H1 (cell line): ENCODE data around the gene CBFA2T2. TPM values are rescaled to one million over a fixed set of nuclear protein-coding genes. Genes with fewer than 3 reads are reported as not detected.

Source experiments
- RBBP5 ChIP-seq: IDR thresholded peaks from 2 replicates; pipeline ENCODE4 v1.7.1; 2012; ENCODE audit warnings: low read depth, mild to moderate bottlenecking, inconsistent platforms, low read length, moderate library complexity, borderline replicate concordance
- polyA plus RNA-seq, 7 experiments: library from polyadenylated mRNA; depleted of rRNA in 3 of 7; stranded (reverse) in 5 of 7; unstranded in 2 of 7; fragments of >200 nt in 5 of 7; fragments of 200-250 nt in 2 of 7; gene quantifications; 1 replicate in 5 of 7; 2 replicates in 1 of 7; 4 replicates in 1 of 7; pipeline versions ENCODE4 v1.2.1 to v1.2.3, GENCODE V29; 2011 to 2013; ENCODE audit warnings: missing spikeins in 2 of 7, mixed read lengths in 2 of 7
- total RNA-seq: library from RNA; stranded (reverse); fragmentation: NEBNext Ultra II Directional; extraction: Animal tissue kit (Norgen Biotek cat#: 25700); gene quantifications from 2 replicates; pipeline ENCODE4 v1.2.1, GENCODE V29; 2021

CBFA2T2 gene
- total and polyA plus RNA-seq, 2 of the 8 experiments (the other 6 are each of a cell fraction or from before 2014, with no cell fraction given) = 11.6 to 12.9 TPM

DNA sequence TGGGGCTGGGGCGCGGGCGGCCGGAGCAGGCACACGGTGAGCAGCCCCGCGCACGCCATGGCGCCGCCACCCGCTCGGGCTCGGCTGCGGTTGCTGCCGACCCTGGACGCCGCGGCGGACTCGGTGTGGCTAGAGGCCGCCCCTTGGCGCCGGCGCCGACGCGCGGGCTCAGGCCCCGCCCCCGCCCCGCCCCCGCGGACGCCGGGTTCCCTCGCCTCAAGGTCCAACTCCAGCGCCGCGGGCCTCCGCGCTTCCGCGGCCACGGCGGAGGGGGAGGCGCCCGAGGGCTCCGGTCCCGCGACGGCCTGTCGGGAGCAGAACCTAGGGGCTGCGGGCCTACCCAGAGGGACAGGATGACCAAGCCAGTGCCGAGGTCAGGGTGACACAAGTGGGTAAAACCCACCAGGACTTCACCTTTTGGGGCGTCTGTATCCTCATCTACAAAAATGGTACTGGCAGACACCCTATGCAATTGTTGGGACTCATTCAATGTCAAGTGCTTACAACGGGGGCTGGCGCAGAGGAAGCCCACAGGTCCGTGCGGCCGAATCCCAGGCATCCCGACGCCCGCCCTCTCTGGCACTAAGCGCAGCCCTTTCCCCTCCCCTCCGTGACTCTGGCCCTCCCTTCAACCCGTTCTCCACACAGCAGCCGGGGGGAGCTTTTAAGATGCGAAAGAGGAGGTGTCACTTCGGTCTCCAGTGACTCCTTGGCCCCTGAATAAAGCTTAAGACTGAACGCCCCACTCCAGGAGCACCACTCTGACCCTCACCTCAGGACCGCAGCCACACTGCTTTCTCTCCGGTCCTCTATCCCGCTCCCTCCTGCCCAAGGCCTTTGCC, 184.6 kb downstream of the CBFA2T2 start, which contains the start of gene NECAB3 (continued):
- peak; percentile 46 for TF ChIP-seq RBBP5
- TF ChIP-seq, all 59 proteins: peak for 8
